Right forelimb (tissue), 1 donor: ENCODE measurements around the gene ARAP2.
"Not testable (repeated sequence)": the region's sequence is repeated elsewhere in the genome, so short reads cannot be mapped to it uniquely, and the experiment has no call there.

Experiments used
- DNase-seq: peaks from one replicate; pipeline ENCODE4 v3.0.0-alpha.2; 2018

The ARAP2 gene

DNA sequence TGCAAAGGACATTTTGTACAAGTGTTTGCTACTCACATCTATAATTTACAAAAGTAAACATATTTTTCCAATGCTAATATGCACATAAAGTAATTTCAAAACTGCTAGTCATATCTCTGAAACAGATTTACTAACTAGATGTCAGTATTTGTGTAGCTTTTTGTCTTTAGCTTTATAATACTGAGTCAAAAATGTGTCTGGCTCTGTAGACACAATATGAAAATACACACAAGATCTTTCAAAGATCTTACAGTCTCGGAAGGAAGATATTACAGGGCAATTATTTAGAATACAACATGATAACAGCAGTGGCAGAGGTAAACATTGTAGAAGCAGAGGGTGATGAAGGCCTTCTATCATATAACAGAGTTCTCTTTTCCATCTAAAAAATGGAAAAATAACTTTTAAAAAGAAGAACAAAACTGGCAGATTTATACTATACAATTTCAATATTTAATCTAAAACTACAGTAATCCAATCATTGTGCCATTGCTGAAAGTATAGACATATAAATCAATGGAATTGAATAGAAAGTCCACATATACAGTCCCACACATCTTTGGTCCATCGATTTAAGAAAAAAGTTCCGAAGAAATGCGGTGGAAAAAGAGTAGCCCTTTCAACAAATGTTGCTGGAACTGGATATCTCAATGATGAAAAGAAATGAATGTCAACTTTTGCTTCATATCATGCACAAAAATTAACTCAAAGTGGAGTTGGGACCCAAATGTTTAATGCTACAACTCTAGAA is 29.4 kb downstream of the ARAP2 start:
- DNase-seq = no peak

DNA sequence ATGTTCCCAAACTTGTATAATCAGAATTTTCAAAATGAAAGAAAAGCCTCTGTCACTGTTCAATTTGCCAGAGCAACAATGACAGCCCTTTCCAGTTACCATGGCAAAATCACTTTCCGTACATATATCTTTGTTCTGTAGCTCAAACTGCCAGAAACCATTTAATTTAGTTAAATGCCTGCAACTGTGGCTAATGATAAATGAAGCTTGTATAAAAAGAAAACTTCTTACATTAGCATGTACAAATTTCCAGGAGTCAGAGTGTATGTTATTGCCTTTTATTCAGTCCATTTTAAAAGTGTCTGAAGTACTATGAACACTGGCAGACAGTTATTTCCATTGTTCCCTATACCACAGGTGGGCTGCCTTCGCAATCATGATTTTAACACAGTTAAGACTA is 30.3 kb downstream of the ARAP2 start:
- no peak for DNase-seq

DNA sequence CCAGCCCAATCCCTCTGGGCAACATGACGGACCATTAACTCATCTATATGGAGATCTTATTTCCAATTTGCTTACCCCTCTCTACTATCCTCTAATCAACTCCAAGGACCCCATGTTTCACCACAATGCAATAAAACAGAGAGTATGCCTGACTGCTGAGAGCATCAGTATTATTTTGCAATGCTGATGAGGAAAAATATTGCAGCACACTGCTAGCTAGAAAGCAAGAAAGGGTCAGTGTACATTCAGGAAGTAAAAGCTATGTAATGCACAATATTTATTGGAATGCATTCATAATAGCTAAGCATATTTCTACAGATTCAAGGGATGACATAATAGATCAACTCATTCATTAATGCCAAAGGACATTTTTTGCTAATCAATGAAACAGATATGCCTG is 33.2 kb downstream of the ARAP2 start:
- no peak for DNase-seq

DNA sequence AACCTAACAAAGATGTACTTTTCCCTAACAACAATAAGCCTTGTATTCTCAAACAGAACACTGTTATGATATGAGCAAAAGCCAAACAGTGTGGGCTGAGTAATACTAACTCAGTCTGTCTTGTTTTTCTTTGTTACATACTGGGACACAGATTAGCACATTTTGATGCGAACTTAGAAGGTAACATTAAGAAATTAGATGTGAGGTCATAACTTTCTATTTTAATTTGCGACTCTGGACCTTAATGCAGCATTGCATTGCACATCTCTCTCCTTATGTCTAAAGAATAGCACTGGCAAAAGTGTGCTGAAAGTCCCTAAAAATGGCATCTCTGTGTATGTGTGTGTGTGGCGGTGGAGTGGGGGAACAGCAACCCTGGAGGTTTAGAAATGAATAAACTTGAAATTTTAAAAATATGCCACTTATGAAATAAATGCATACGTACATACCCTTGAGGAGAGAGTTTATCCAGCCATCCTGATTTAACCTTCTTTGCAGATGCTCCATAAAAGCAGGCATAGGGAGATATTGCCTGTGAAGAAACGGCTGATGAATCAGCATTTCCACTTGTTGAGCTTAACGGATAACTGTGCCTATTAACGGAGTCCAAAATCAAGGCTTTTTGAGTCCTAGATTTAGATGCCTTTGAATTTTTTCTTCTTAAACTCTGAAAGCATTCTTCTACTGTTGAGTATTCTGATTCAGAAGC is 34.2 kb downstream of the ARAP2 start:
- no peak for DNase-seq

DNA sequence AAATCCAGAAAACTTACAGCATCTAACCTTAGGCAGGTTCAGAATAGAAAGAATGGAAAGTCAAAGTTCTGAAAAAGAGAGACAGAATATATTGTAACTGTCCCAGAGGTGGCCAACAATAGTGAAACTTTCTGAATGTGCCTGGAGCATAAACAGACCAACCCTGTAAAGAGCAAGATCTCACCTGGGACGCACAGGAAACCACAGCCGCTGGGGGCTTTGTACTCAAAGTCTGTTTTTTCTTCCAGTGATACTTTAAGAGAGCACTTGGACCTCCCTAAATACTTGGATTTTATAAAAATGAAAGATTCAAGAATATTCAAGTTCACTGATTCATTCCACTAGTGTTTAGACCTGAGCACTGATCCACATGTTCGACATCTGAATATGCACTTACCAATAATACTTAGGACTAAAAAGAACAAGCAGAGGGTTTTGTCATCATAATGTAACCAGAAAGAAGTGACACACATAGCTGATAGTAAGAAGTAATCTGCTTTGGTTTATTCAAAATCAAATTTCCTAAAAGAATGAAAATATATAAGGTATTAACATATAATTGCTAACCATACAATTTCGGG is 35.3 kb downstream of the ARAP2 start:
- DNase-seq = no peak

DNA sequence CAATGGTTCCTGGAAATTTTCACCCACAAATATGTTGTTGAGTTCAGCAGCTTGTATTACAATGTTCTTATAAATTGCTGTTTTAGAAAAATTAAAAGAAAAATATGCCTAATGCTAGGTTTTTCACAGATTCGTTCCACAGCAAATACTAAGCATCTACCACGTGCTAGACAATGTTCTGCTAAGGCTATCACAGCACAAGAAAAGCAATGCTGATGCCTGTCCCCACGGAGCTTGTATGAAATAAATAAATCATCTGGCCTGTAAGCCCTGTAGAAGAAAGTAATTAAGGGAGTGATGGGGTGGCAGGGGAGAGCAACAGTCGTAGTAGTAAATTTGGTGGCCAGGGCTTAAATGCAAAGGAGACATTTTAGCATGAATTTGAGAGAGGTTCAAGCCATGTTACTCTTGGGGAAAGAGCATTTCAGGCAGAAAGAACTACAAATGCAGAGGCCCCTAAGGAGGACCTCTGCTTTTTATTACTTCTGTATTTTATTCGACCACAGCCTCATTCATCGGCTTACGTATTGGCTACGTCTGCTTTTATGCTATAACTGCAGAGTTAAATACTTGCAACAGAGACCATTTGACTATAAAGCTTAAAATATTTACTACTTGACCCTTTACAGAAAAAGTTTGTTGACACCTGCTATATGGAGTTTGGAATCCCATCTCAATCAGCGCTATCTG is 36.3 kb downstream of the ARAP2 start:
- DNase-seq = no peak

DNA sequence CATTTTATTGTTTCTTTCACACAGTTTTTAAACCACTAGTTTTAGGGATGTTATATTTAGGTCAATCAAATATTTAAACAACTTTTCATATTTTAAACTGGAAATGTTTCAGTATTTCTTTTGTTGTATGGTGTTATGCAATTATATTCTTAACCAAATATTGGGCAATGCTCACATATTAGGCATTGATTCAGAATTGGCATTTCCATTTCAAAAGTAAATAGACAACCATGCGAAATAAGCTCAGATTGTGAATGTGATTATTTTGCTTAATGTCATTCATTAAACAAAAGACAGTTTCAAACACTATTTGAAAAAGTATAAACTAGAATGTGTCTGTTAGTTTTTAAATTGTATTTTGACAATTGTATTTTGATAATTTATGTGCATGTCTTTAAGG is 36.9 kb downstream of the ARAP2 start:
- no peak for DNase-seq

DNA sequence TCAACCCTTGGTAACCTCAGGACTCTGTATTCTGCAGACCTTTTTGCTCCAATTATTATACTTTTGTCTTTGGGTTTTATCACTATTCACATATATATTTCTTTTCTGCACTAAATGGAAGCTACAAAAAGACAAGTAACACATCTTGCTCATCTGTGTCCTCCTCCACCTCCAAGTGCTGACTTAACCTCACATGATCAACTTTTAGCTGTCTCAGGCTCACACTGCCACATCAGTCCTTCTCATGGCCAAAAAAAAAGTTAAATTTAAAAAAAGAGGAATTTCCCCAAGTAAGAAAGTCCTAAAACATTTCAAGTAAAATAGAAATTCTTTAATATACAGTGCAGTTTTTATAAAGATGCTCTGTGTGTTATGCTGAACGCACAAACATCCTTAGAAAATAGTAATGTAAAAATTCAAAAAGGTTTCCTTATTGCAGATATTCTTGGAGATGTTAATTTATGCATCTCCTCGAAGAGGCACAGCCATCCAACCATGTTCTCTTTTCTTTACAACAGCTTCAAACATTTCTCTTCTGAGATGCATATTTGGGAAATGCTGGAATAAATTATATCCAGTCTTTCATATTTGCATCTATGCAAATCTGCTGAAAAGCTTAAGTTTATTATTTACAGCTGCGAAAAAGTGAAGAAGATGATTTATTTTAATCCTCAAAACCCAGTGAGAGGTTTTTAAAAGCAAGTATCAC is 37.6 kb downstream of the ARAP2 start:
- DNase-seq = no peak

DNA sequence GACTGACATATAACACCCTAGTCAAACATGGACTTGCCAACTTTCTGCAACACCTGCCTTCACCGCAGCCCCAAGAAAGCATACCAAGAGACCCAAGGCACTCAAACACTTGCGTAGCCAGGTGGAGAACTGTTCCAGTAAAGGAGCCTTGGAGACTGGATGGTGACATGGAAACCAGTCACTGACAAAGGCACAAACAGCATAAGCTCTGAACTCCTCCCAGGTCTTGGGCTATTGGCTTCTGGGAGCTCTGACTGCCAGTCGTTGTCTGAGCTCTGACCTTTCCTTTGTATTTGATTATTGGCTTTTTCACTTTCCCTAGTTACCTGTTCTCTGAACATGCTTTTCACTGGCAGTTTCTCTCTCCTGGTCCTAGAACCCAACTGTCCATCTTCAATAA is 38.3 kb downstream of the ARAP2 start:
- no peak for DNase-seq

DNA sequence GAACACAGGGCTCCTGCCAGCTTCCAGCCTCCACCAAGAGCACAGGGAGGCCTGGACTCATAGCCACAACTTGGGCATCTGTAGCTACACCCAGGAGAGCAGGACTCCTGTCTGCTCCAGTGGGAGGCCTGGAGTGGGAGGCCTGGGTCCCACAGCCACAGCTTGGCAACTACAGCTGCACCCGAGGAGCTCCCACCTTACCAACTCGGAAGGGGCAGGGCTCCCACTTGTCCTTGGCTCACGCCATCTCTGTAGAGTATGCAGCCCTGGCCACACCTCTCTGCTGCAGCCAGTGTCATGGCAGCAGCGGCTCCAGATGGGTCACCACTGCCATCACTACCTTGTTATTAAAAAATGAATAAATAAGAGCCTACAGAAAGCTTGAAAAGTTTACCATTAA is 45.5 kb downstream of the ARAP2 start:
- no peak for DNase-seq

DNA sequence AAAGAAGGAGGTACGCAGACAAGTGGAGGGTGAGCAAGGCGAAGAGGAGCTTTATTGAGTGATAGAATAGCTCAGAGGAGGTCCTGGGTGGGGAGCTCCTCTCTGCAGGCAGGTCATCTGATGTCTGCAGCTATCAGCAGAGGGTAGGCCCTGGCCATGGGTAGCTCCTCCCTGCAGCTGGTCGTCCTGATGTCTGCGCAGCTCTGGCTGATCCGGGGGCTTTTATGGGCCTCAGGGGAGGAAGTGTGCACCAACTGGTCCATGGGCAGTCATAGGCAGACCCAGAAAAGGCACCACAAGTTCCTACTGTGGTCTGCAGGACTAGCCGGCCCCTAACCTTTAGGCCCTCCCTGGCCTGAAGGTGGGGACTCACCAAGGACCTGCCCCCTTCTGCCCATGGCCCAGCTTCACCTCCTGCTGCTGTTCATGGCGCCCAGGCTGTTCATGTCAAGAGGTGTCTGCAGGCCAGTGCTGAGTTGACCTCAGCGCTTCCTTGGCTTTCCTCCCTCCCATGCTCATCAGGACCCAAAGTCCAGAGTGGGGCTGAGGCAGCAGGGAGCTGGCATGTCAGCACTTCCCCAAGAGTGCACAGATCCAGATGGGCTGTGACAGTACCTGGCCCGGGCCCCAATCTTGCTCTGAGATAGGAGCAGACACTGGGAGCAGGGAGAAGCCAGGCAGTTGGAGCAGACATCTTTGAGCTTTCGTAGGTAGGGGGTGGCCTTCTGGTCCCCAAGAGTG is 46.1 kb downstream of the ARAP2 start:
- no peak for DNase-seq

DNA sequence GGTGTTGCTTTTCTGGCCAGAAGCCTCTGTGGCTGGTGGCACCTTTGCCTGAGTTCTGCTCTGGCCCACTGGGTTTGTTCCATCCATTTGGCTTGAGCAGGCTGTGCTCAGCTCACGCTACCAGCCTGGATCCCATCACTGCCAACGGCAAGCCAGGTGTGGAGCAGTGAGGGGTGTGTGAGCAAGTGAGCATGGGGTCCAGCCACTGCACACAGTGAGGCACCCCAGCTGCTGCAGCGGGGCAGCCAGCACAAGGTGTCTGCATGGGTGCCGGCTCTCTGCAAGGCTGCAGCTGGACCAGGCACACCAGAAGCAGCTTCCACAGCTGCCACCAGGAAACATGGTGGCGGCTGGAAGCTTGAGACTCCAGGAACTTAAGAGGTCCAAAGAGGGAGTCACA is 46.8 kb downstream of the ARAP2 start:
- no peak for DNase-seq

DNA sequence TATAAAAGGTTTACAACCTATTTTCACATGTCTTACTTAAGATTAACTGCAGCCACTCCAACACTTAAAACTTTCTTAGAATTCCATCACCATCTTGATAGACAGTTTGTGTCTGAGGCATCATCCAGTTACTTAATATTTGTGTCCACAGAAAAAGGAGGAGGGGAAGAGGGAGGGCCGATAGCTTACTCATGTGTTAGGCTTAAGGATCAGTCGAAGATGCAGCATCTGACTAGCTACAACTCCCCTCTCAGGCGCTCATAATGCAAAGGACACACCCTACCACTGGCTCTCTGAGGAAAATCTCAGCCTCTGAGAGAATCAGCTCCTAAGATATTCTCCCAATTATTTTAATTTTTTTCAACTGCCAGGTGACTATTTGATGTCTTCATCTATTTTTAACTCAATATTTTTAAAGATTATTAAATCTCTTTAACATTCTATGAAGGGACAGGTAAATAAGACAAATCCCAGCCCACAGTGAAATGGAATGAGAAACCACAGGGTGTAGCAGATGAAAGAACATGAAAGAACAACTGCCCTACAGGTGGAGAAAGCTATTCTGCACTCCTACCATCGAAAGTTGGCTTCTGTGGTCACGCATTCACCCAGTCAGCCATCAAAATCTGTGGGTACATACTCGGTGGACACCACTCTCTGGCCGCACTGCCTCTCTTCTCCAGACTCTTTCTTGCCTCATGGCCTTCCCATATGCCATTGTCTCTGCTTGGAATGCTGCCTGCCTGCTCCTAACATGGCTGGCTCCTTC is 48.0 kb downstream of the ARAP2 start:
- no peak for DNase-seq

DNA sequence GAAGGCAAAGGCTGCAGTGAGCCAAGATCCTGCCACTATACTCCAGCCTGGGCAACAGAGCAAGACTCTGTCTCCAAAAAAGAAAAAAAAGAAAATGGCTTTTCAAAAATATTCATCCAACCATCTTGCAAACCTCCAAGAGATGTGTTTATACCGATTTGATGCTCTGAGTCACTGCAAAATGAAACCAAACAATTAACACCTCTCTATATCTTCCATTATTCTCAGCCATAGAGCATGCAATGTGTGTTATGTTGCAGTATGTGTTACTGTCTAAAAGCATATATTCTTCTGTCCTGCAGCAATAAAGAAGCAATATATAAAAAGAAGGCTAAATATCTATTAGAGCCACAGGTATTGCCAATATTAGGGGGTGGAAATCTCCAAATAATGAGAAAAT is 51.4 kb downstream of the ARAP2 start:
- no peak for DNase-seq

DNA sequence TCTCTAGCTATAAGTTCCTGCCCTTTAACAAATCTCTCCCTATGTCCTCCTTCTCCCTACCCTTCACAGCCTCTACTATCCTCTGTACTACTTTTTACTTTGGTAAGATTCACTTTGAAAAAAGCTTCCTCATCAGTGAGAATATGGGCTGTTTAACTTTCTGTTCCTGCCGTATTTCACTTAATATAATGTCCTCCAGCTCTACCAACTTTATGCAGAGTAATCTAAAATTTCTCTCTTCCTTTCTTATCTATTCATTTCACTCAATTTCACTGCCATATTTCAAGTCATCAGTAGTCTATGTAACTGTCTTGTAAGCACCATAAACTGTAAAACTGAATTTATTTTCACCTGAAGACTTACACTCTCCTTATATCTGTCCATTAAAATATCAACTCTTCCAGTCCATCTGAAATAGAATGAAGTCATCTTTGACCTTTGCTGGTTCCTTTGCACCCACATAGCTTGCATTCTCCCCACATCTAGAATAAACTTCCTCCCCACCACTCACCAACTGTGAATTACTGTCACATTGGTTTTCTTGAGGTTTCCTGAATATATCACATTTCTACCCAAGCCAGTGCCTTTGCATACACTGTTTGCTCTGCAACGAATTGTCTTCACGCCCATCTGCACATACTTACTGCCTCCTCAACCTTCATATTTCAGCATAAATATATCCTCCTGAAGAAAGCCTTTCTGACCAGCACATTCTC is 54.6 kb downstream of the ARAP2 start:
- DNase-seq = no peak

DNA sequence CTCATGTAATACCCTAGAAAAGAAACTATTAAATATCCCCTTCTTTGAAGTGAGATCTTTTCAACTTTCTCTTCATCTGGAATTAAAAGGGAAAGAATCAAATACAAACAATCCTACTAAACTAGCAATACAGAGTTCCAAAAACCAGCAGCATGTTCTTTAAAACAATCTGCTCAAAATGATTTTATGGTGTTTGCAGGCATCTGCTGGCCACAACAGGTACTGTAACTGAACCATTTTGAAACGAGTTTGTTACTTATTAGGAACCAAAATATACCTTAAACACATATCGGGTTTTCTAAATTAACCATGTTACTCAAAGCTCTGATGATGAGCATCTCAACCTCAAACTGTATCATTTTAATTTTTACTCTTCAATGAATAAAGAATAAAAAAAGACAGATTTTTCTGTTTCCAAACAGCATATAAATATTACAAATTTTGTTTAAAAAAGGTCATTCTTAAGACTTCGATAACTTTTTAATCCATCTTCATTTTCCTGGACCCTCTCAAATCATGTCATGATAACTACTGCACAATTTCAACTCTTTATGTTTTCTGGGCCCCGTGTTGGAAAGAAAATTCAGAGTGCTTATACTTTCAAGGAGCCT is 56.5 kb downstream of the ARAP2 start:
- no peak for DNase-seq

DNA sequence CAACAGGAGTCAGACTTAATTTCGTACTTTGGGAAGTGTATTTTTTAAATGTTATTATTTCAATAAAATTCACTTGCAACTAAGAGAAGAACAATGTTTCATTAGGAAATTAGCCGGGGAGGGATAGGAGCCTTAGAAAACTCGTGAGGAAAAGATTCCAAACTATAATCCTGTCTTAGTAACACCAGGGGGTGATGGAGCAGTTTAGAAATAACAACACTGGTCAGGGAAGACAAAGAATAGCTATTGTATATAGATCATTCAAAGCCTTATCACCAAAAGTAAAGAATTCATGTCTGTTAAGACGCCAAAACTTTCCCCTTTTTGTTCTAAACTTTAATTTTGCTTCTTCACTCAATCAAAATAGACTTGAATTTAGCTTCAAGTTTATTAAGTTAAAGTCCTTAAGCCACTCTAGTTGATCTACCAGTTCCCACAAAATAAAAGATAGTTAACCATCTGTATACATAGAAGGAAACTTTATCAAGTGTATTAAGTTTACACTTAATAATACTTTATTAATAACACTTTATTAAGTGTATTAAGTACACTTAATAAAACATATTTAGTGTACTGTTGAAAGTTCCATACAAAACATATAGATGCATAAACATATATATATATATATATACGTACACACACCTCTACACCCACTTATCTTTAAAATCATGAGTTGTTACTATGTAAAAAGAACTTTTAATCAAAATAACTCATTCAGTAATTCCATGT is 60.5 kb downstream of the ARAP2 start:
- no peak for DNase-seq

DNA sequence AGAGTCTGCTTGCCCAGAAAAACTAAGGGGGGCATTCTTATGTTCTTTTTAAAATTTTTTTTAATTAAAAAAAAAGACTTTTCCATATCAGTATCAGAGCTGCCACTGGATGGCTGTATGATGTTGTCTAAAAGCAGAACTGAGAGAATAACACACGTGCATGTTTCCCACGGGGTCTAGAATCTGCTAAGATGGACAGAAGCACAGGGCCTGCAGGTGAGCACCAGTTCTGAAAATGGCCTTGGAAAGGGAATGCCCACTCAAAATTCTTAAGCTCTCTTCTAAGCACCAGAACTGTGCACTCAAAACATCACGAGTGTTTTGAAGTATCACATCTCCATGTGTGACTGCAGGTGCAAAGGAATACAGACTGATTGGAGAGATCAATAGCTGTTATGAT is 61.1 kb downstream of the ARAP2 start:
- DNase-seq = no peak

DNA sequence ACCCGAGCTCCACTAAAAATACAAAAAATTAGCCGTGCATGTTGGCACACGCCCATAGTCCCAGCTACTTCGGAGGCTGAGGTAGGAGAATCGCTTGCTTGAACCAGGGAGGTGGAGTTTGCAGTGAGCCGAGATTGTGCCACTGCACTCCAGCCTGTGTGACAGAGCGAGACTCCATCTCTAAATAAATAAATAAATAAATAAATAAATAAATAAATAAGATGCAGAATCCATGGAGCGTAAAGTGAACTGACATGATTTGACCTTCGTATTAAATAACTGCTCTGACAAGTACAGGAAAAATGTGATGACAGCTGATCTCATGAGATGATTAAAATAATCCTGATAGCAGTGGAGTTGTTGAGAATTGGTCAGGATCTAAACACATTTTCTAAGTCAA is 62.0 kb downstream of the ARAP2 start:
- not testable (repeated sequence) for DNase-seq

DNA sequence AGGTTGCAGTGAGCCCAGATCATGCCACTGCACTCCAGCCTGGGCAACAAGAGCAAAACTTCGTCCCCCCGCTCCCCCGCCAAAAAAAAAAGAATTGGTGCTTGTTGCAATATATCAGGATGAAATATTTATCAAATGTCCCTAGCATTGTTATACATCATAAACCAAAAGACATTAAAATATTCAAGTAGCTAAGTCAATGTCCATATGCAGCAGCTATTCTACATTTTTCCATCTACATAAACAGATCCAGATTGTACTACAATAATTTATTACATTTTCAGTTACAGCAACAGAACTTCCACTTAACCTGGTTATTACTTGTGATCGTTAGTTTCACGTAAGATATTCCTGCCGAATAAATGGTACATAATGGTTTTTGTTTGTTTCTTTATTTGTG is 64.1 kb downstream of the ARAP2 start:
- DNase-seq = no peak
